G401.6 (cell line): ENCODE data around the gene METRN.
"Not testable (repeated sequence)": the region's sequence is repeated elsewhere in the genome, so short reads cannot be mapped to it uniquely, and the experiment has no call there.

Source experiments
- FAIRE-seq: peaks from 2 replicates; lab custom pipeline; 2012; peaks lifted over from hg19 to GRCh38; lab: Jason Lieb, UNC

The METRN gene

DNA sequence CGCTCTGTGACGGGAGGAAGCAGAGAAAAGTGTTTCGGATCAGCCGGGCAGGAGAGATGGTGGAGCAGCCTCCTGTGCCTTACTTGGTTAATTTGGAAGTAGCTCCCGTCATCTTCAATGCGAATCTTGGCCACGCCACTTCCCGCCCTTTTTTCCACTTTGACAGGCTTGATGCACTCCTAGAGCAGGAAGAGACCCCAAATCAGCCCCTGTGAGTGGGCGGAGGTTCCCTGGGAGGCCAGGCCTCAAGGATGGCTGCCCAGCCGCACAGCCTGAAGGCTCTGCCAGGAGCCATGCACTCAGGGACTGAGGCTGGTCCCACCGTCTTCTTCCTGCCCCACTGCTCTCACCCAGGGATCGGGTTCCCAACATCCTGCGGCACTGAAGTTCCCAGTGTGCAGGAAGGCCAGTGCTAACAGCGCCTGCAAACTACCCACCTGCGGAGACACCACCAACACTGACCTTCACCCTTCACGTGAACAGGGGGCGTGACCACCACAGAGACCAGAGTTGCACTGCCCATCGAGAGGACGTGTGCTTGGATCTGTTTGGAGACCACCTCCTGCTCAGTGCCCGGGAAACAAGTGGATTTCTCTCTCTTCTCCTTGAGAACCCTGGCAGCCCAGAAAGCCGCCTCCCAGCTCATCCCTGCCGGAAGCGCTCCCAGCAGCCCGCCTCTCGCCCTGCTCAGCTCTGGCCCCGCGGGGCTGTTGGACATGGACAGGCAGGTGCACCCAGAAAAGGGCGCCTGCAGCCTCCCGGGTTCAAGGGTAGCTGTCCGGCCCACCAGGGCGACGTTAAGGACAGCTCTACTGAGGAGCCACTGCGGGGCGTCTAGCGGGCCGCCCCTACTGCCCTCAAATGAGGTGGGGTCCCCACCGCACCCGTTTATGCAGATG lies 24.9 kb downstream of the METRN start:
- FAIRE-seq = no peak

GRCh38 chr16:740459-740763 lies 25.5 kb downstream of the METRN start:
- FAIRE-seq = no peak

DNA sequence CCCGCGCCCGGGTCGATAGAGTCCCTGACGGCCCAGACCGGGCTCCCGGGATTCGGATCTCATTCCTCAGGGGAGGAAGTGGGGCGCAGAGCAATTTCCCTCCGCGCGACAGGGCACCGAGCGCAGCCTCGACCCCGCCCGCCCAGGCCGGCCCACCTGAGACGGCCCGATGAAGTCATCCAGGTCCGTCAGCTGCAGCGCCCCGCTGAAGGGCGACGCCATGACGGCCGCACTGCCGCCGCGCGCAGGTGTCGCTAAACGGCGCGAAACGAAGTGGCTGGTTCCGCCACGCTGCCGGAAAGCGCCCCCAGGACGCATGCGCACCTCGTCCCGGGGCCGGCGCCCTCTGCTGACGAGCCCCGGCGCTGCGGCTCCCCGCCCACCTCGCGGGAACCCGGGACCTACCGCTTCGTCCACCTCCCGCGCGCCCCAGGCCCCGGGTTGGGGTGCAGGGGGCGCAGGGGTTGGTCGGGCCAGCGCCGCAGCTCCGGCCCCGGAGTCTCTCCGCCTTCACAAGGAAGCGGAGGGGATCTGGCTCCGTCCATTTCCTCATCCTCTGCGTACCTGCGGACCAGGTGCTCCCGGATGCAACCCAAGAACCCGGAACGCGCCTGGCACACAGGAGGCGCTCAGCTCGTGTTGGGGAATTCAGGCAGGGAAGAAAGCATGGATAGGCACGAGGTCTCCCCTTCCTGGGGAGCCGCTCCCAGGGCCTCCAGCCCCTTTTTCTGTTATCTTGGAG lies 26.0 kb downstream of the METRN start, which contains the start of gene CIAO3:
TSS of gene CIAO3 (minus strand) at position 234 of the 742 bp plus-strand sequence. CDS start at position 222, 12 bp downstream.
- no peak for FAIRE-seq

DNA sequence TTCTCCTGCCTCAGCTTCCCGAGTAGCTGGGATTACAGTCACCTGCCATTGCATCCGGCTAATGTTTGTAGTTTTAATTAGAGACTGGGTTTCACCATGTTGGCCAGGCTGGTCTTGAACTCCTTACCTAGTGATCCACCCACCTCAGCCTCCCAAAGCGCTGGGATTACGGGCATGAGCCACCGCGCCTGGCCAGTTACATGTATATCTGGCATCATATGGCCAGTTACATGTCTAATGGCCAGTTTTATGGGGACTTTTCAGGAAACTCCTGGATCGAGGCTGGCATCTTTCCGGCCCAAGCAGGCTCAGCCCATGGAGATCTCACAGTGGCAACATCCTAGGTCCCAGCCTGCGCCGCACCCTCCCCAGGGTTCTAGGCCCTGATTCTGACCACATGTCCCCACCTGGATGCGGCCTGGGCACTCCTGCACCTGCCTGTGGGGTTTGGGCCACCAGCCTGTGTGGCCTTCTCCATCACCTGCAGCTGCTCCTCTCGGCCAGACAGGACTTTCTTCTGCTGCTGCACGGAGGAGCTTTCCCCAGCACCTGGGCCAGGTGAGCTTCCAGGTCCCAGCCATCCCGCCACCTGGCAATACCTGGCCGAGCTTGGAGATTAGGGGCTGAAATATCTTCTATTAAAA lies 27.2 kb downstream of the METRN start:
- FAIRE-seq = no peak

- not testable (repeated sequence) for FAIRE-seq
Measured at GRCh38 chr16:742894-743293, 28.0 kb downstream of the METRN start.

DNA sequence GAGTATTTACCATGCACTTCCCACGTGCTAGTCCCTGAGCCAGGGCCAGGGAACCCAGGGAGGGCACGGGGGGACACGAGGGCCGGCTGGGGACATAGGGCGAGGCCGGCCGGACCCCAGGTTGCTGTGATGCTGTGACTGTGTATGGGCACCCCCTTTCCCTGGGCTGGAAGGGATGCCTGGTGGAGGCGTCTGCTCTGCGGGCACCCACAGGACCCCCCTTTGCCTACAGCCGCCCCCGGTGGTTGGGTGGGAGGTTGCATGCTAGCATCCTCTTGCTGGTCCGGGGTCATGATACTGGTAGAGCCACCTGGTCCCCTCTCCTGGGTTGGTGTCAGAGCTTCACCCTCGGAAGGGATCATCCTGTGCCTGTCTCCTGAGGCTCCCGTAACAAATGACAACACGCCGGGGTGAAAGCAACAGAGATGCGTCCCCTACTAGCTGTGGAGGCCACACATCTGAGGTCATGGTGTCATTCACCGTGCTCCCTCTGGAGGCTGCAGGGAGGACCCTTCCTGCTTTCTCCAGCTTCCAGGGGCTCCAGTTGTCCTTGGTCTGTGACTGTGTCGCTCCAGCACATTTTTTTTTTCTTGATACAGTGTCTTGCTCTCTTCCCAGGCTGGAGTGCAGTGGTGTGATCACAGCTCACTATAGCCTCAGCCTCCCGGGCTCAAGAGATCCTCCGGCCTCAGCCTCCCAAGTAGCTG lies 29.0 kb downstream of the METRN start:
- FAIRE-seq = no peak

DNA sequence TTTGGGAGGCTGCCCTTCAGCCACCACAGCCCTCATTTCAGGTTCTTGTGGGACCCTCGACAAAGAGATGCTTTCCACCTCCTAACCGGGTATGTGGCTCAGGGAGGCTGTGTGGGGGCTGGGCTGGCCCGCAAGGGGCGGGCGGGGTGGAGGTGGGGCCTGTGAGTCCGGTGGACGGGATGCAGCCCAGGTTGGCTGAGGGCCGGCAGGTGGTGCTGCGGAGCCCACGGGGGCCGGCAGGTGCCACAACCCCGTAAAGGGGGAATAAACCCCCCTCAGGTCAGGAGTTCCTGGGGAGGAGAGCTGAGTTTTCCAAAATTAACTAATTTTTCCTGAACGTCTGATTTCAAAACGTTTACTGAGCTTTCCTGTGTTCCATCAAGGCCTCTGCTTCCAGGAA lies 30.8 kb downstream of the METRN start:
- no peak for FAIRE-seq

- no peak for FAIRE-seq
Measured at GRCh38 chr16:746637-747036, 31.7 kb downstream of the METRN start.

DNA sequence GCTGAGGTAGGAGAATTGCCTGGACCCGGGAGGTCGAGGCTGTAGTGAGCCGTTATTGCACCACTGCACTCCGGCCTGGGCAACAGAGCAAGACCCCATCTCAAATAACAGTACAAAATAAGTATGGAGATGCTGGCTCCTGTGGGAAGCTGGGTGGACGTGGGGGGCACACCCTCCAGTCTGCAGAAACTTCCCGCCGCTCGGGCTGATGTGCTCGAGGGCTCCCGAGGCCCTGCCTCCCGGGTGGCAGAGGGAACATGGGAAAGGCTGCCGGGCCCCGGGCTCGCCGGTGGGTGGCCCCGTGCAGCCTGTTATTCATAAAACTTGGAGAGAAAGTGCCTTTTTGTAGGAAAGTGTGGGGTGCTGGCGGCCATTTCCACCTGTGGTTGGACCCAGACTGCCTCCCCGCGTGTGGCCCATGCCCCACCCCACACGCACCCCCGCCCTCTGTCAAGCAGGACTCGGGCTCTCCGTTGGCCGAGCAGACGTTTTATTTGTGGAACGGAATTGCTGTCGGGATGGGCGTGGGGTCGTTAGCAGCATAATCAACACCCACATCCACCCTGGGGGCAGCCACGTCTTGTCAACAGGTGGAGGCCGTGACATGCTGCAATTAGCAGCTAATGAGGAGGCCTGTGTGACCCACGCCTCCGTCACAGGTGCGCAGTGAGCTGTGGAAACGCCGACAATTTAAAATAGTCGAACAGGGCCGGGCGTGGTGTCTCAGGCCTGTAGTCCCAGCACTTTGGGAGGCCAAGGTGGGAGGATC lies 33.2 kb downstream of the METRN start:
- no peak for FAIRE-seq

- FAIRE-seq = no peak
Measured at GRCh38 chr16:749010-749409, 34.1 kb downstream of the METRN start.

- FAIRE-seq = no peak
Measured at GRCh38 chr16:750485-750884, 35.6 kb downstream of the METRN start.

GRCh38 chr16:751152-752006 lies 36.5 kb downstream of the METRN start:
- no peak for FAIRE-seq

DNA sequence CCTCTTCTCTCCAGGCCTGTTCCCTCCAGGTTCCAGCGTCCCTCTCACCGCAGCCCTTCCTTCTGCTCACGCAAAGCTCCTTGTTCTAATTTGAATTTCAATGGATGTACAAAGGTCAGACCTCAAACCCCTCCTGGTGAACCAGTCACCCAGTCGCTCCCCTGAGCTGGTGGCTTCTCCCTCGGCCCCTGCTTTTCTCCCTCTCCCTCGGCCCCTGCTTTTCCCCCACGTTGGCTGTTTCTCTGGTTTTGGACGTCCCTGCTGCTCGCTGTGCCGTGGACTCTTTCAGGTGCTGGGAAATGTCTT lies 37.0 kb downstream of the METRN start:
- FAIRE-seq = no peak

- FAIRE-seq = not testable (repeated sequence)
Measured at GRCh38 chr16:754121-754607, 39.2 kb downstream of the METRN start.

DNA sequence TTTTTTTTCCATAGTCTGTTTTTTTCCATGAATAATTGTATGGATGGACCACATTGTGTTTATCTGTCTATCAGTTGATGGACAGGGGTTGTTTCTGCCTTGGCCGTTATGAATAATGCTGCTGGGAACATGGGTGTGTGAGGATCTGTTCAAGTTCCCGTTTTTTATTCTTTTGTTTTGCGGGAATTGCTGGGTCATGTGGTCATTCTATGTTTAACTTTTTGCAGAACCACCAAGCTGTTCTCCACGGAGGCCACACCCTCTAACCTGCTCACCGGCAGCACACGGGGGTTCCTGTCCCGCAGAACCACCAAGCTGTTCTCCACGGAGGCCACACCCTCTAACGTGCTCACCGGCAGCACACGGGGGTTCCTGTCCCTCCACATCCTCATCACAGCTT lies 39.7 kb downstream of the METRN start:
- no peak for FAIRE-seq

DNA sequence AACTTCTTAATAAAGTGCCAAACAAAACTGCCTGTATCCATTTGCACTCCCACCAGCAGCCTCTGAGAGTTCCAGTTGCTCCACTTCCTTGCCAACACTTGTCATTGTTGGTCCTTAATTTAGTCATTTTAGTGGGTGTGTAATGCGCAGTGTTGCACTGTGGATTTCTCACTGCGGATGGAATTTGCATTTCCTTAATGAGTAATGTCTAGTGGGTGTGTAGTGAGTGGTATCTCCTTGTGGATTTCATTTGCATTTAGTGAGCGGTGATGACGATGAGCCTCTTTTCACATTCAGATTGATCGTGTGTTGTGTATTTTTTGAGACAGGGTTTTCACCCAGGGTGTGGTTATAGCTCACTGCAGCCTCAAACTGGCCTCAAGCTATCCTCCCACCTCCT lies 41.5 kb downstream of the METRN start:
- no peak for FAIRE-seq

DNA sequence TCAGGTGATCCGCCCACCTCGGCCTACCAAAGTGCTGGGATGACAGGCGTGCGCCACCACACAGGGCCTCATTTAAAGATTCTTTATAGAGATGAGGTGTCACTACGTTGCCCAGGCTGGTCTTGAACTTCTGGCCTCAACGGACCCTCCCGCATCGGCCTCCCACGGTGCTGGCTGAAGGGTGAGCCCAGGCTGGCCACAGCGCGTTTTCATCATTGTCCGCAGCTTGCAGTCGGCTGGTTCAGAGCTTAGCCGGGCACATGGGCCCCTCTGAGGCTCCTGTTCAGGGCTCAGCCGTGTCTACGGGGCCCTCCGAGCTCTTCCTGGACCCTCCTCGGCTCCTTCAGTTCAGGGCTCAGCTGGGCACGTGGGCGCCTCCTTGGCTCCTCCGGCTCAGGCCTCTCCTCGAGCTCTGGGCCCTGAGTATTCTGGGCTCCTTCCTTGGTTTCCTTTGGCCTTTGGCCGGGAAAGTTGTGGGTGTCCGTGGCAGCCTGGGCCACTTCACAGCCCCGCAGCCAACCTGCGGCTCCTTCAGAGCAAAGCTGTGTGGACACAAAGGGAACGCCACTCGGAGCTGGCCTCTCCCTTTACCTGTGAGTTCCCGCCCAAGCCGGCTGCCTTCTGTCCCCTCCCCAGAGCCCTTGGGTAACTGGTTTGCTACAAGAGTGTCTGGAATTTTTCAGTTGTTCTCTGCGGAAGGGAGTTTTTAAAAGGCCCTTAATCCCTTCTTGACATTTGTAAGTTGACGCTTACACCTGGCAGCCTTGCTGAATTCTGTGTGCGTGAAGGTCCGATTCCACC lies 44.4 kb downstream of the METRN start:
- no peak for FAIRE-seq

GRCh38 chr16:760065-760464 lies 45.1 kb downstream of the METRN start:
- no peak for FAIRE-seq

DNA sequence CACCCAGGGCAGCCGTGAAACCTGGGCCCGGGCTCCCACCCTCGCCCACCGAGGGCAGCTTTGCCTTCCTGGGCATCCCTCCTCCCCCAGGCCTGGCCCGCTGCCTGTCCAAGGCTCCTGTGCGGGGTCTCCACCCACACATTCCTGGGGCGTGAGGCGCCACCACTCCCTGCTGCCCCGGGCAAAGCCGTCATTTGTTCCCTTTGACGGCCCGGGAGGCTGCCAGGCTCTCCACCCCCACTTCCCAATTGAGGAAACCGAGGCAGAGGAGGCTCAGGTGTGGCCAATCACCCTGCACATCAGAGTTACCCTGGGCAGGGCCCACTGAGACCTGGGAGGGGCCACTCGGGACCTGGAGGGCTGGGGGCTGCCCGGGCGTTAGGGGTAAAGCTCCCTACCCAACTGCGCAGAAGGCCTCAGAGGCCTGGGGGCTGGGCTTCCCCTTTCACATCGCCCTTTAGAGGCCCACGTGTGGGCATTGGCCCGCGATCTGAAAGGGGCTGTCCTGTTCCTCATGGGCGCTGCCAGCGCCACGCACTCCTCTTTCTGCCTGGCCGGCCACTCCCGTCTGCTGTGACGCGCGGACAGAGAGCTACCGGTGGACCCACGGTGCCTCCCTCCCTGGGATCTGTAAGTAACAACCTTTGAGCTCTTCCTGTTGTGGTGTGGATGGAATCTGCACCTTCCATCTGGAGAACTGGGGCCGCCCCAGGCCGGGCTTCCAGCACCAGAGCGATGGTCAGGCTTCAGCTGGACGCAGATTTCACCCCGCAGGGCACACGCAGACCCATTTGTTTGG lies 45.8 kb downstream of the METRN start, which contains the start of gene MSLN:
TSS of gene MSLN (plus strand) at position 190 of the 799 bp plus-strand sequence. CDS start 1,947 bp downstream, outside the sequence.
- FAIRE-seq = no peak
